Measurements from ENCODE around the gene PRDX1.
"Not testable (repeated sequence)": the region's sequence is repeated elsewhere in the genome, so short reads cannot be mapped to it uniquely, and the experiment has no call there.

DNA sequence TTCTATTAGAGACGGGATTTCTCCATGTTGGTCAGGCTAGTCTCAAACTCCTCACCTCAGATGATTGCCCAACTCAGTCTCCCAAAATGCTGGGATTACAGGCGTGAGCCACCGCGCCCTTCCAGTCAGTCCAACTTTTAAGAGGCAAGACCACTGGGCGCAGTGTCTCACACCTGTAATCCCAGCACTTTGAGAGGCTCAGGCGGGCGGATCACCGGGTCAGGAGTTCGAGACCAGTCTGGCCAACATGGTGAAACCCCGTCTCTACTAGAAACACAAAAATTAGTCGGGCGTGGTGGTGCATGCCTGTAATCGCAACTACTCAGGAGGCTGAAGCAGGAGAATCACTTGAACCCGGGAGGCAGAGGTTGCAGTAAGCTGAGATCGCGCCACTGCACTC is 1.9 kb downstream of the PRDX1 start:
- TF ChIP-seq, protein P1, sequence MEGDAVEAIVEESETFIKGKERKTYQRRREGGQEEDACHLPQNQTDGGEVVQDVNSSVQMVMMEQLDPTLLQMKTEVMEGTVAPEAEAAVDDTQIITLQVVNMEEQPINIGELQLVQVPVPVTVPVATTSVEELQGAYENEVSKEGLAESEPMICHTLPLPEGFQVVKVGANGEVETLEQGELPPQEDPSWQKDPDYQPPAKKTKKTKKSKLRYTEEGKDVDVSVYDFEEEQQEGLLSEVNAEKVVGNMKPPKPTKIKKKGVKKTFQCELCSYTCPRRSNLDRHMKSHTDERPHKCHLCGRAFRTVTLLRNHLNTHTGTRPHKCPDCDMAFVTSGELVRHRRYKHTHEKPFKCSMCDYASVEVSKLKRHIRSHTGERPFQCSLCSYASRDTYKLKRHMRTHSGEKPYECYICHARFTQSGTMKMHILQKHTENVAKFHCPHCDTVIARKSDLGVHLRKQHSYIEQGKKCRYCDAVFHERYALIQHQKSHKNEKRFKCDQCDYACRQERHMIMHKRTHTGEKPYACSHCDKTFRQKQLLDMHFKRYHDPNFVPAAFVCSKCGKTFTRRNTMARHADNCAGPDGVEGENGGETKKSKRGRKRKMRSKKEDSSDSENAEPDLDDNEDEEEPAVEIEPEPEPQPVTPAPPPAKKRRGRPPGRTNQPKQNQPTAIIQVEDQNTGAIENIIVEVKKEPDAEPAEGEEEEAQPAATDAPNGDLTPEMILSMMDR (IDR thresholded peaks at IDR 0.05) = not testable (repeated sequence)
- TF ChIP-seq POLR2A (IDR thresholded peaks at IDR 0.05) = not testable (repeated sequence)

Measured in right lobe of liver (tissue), 4 donors.